ENCODE data around the gene PRAC1.

GRCh38 chr17:48732688-48733629, 10.6 kb upstream of the PRAC1 start:
- TF ChIP-seq POLR2A (IDR thresholded peaks at IDR 0.05): no peak
- TF ChIP-seq, protein P1, sequence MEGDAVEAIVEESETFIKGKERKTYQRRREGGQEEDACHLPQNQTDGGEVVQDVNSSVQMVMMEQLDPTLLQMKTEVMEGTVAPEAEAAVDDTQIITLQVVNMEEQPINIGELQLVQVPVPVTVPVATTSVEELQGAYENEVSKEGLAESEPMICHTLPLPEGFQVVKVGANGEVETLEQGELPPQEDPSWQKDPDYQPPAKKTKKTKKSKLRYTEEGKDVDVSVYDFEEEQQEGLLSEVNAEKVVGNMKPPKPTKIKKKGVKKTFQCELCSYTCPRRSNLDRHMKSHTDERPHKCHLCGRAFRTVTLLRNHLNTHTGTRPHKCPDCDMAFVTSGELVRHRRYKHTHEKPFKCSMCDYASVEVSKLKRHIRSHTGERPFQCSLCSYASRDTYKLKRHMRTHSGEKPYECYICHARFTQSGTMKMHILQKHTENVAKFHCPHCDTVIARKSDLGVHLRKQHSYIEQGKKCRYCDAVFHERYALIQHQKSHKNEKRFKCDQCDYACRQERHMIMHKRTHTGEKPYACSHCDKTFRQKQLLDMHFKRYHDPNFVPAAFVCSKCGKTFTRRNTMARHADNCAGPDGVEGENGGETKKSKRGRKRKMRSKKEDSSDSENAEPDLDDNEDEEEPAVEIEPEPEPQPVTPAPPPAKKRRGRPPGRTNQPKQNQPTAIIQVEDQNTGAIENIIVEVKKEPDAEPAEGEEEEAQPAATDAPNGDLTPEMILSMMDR (IDR thresholded peaks at IDR 0.05): no peak

Measured in suprapubic skin (tissue), 3 donors.